H1 (cell line): ENCODE measurements around the gene OBSL1. TPM values are rescaled to one million over a fixed set of nuclear protein-coding genes. Genes with fewer than 3 reads are reported as not detected.

Experiments used
- CTCF ChIA-PET: fragments of 300-600 bp; sonication (Branson Sonifier 250); formaldehyde crosslinking; loops from one replicate; lab custom pipeline; 2021; ENCODE audit not compliant: partially characterized antibody; lab: Charles Lee
- POLR2A ChIA-PET: fragments of 300-600 bp; sonication (Branson Sonifier 250); formaldehyde crosslinking; loops from one replicate; lab custom pipeline; 2021; ENCODE audit warnings: inconsistent platforms; ENCODE audit not compliant: partially characterized antibody; lab: Charles Lee
- DNase-seq, 2 experiments: peaks; one replicate each; pipeline versions ENCODE4 v3.0.0 to v3.0.0-alpha.2; 2010 to 2022; ENCODE audit warnings: low spot score in 2 of 2, low read depth in 1 of 2, mixed read lengths in 1 of 2
- FAIRE-seq: peaks from 2 replicates; lab custom pipeline; 2011; peaks lifted over from hg19 to GRCh38; lab: Jason Lieb, UNC
- H2AFZ ChIP-seq: 2 replicates; pipeline ENCODE4 v1.8.1; 2012; ENCODE audit warnings: low read length, inconsistent platforms
- H2AK5ac ChIP-seq: 2 replicates; pipeline ENCODE4 v1.6.1; 2013; ENCODE audit warnings: low read depth, low read length
- H2BK120ac ChIP-seq: replicated peaks from 2 replicates; pipeline ENCODE3; 2013; ENCODE audit warnings: low read depth, low read length, inconsistent platforms
- H2BK12ac ChIP-seq: 2 replicates; pipeline ENCODE4 v1.6.1; 2013; ENCODE audit warnings: low read depth, low read length
- H2BK15ac ChIP-seq: 2 replicates; pipeline ENCODE4 v1.6.1; 2013; ENCODE audit warnings: low read length
- H2BK20ac ChIP-seq: 2 replicates; pipeline ENCODE4 v1.6.1; 2013; ENCODE audit warnings: low read length
- H2BK5ac ChIP-seq: 2 replicates; pipeline ENCODE4 v1.6.1; 2013; ENCODE audit warnings: low read depth, low read length
- H3K14ac ChIP-seq: 2 replicates; pipeline ENCODE4 v1.6.1; 2013; ENCODE audit warnings: inconsistent platforms; ENCODE audit not compliant: insufficient read length
- H3K18ac ChIP-seq: 2 replicates; pipeline ENCODE4 v1.6.1; 2013; ENCODE audit warnings: low read length; ENCODE audit errors: extremely low read depth
- H3K23ac ChIP-seq: 2 replicates; pipeline ENCODE4 v1.6.1; 2013; ENCODE audit warnings: inconsistent platforms; ENCODE audit not compliant: insufficient read length
- H3K23me2 ChIP-seq: 2 replicates; pipeline ENCODE4 v1.6.1; 2013; ENCODE audit warnings: low read depth, low read length
- H3K27ac ChIP-seq: 2 replicates; pipeline ENCODE4 v1.6.1; 2011; ENCODE audit warnings: low read depth, low read length, inconsistent platforms
- H3K27me3 ChIP-seq, 4 experiments: replicated peaks in 1 of 4; 1 replicate in 1 of 4; 2 replicates in 3 of 4; pipeline versions ENCODE4 v1.6.1 to v1.8.1; 2011 to 2013; ENCODE audit warnings: low read length in 3 of 4, mild to moderate bottlenecking in 3 of 4, inconsistent platforms in 2 of 4, mixed read lengths in 2 of 4, moderate library complexity in 1 of 4; ENCODE audit not compliant: control insufficient read depth in 3 of 4, insufficient read depth in 3 of 4; ENCODE audit errors: extremely low read depth in 1 of 4
- H3K36me3 ChIP-seq, 4 experiments: 2 replicates each; pipeline versions ENCODE4 v1.6.1 to v1.8.1; 2011 to 2013; ENCODE audit warnings: mild to moderate bottlenecking in 4 of 4, low read length in 3 of 4, moderate library complexity in 2 of 4, control low read depth in 1 of 4, inconsistent platforms in 1 of 4; ENCODE audit not compliant: insufficient read depth in 4 of 4, control insufficient read depth in 2 of 4
- H3K4ac ChIP-seq: replicated peaks from 2 replicates; pipeline ENCODE3; 2013; ENCODE audit warnings: low read length, low read depth, mixed read lengths, inconsistent platforms; ENCODE audit not compliant: insufficient read length
- H3K4me1 ChIP-seq, 4 experiments: replicated peaks in 1 of 4; 1 replicate in 1 of 4; 2 replicates in 3 of 4; pipeline versions ENCODE4 v1.6.1 to v1.8.1; 2011 to 2013; ENCODE audit warnings: low read length in 3 of 4, inconsistent platforms in 2 of 4, mixed read lengths in 1 of 4; ENCODE audit not compliant: insufficient read depth in 4 of 4, control insufficient read depth in 3 of 4
- H3K4me2 ChIP-seq, 2 experiments: 2 replicates each; pipeline versions ENCODE4 v1.6.1 to v1.8.1; 2011 to 2013; ENCODE audit warnings: low read depth in 2 of 2, low read length in 2 of 2, control low read depth in 1 of 2, inconsistent platforms in 1 of 2, mild to moderate bottlenecking in 1 of 2; ENCODE audit not compliant: insufficient read depth in 1 of 2
- H3K4me3 ChIP-seq, 4 experiments: fragments of 200-600, 300-600 bp in 1 of 4; sonication (generic), shearing (Covaris generic), sonication (Bioruptor Twin) in 1 of 4; 2 replicates each; pipeline versions ENCODE4 v1.5.1 to v1.8.1; 2011 to 2016; ENCODE audit warnings: low read length in 4 of 4, low read depth in 3 of 4, control low read depth in 2 of 4, inconsistent platforms in 2 of 4, mild to moderate bottlenecking in 2 of 4, mixed read lengths in 1 of 4, moderate library complexity in 1 of 4; ENCODE audit not compliant: insufficient read depth in 2 of 4; ENCODE audit errors: extremely low read depth in 1 of 4
- H3K56ac ChIP-seq: replicated peaks from 2 replicates; pipeline ENCODE3; 2013; ENCODE audit warnings: low read depth, mild to moderate bottlenecking, mixed read lengths, low read length, inconsistent platforms; ENCODE audit not compliant: insufficient read length
- H3K79me1 ChIP-seq: 2 replicates; pipeline ENCODE4 v1.6.1; 2013; ENCODE audit warnings: low read depth, low read length, control low read depth
- H3K79me2 ChIP-seq, 2 experiments: 2 replicates each; pipeline versions ENCODE4 v1.6.1 to v1.8.1; 2012 to 2013; ENCODE audit warnings: low read length in 2 of 2, mild to moderate bottlenecking in 2 of 2, inconsistent platforms in 1 of 2; ENCODE audit not compliant: insufficient read depth in 2 of 2, control insufficient read depth in 1 of 2
- H3K9ac ChIP-seq, 4 experiments: replicated peaks in 1 of 4; 1 replicate in 1 of 4; 2 replicates in 3 of 4; pipeline versions ENCODE4 v1.6.1 to v1.8.1; 2011 to 2013; ENCODE audit warnings: low read depth in 3 of 4, low read length in 3 of 4, control low read depth in 2 of 4, mild to moderate bottlenecking in 2 of 4, moderate library complexity in 2 of 4, inconsistent platforms in 1 of 4; ENCODE audit errors: extremely low read depth in 1 of 4
- H3K9me3 ChIP-seq, 2 experiments: 2 replicates each; pipeline versions ENCODE4 v1.6.1 to v1.8.1; 2012 to 2013; ENCODE audit warnings: mild to moderate bottlenecking in 2 of 2, moderate library complexity in 2 of 2, control low read depth in 1 of 2, inconsistent platforms in 1 of 2, low read depth in 1 of 2, low read length in 1 of 2, mixed read lengths in 1 of 2; ENCODE audit not compliant: insufficient read depth in 2 of 2
- H4K20me1 ChIP-seq, 2 experiments: replicated peaks in 1 of 2; 2 replicates each; pipeline versions ENCODE3 to v1.8.1; 2011 to 2013; ENCODE audit warnings: inconsistent platforms in 2 of 2, low read length in 2 of 2, mild to moderate bottlenecking in 1 of 2; ENCODE audit not compliant: insufficient read depth in 2 of 2, control insufficient read depth in 1 of 2
- H4K5ac ChIP-seq: 2 replicates; pipeline ENCODE4 v1.6.1; 2013; ENCODE audit warnings: low read length, low read depth, mixed read lengths, inconsistent platforms; ENCODE audit not compliant: insufficient read length
- H4K8ac ChIP-seq: 2 replicates; pipeline ENCODE4 v1.8.0; 2013; ENCODE audit warnings: mild to moderate bottlenecking, moderate library complexity, low read length, inconsistent platforms; ENCODE audit not compliant: insufficient read depth; ENCODE audit errors: extremely low read depth
- H4K91ac ChIP-seq: replicated peaks from 2 replicates; pipeline ENCODE3; 2013; ENCODE audit warnings: low read length, mixed read lengths, inconsistent platforms; ENCODE audit not compliant: insufficient read length
- CHD1 ChIP-seq: IDR thresholded peaks from 2 replicates; pipeline ENCODE4 v1.6.1; 2012; ENCODE audit warnings: low read depth, low read length, improper control_type of control experiment
- CREB1 ChIP-seq: IDR thresholded peaks from 2 replicates; pipeline ENCODE4 v1.6.1; 2012; ENCODE audit warnings: inconsistent platforms
- CTBP2 ChIP-seq: IDR thresholded peaks from 2 replicates; pipeline ENCODE4 v1.7.0; 2011; ENCODE audit warnings: borderline replicate concordance, mild to moderate bottlenecking, moderate library complexity, mixed read lengths, low read length; ENCODE audit not compliant: insufficient read depth, insufficient read length
- EP300 ChIP-seq, 2 experiments: IDR thresholded peaks; 1 replicate in 1 of 2; 2 replicates in 1 of 2; pipeline ENCODE4 v1.6.1; 2011 to 2012; ENCODE audit warnings: low read depth in 2 of 2, low read length in 2 of 2, mild to moderate bottlenecking in 2 of 2, borderline replicate concordance in 1 of 2, inconsistent platforms in 1 of 2, moderate library complexity in 1 of 2
- EZH2 ChIP-seq: fragments of 200-600 bp; sonication (generic); IDR thresholded peaks from 2 replicates; pipeline ENCODE4 v1.7.1; 2012; ENCODE audit warnings: low read depth, mild to moderate bottlenecking, moderate library complexity, low read length, inconsistent platforms; ENCODE audit not compliant: severe bottlenecking
- PHF8 ChIP-seq: fragments of 200-600 bp; sonication (generic); conservative IDR thresholded peaks from 2 replicates; pipeline ENCODE4 v1.7.1; 2012; ENCODE audit warnings: low read depth, mild to moderate bottlenecking, inconsistent platforms, low read length, moderate library complexity
- POU5F1 ChIP-seq: IDR thresholded peaks from 2 replicates; pipeline ENCODE4 v1.6.1; 2011; ENCODE audit warnings: low read depth, mild to moderate bottlenecking, low read length, moderate library complexity
- RAD21 ChIP-seq, 2 experiments: IDR thresholded peaks in 1 of 2; conservative IDR thresholded peaks in 1 of 2; 2 replicates each; pipeline ENCODE4 v1.6.1; 2011; ENCODE audit warnings: low read depth in 2 of 2, low read length in 2 of 2, improper control_type of control experiment in 1 of 2, inconsistent platforms in 1 of 2, mild to moderate bottlenecking in 1 of 2, moderate library complexity in 1 of 2
- RNF2 ChIP-seq: fragments of 200-900, 300-1000 bp; sonication (generic); IDR thresholded peaks from 2 replicates; pipeline ENCODE4 v1.7.1; 2016; ENCODE audit warnings: borderline replicate concordance, low read depth, mild to moderate bottlenecking, antibody characterized with exemption, low read length; ENCODE audit not compliant: poor library complexity, severe bottlenecking; ENCODE audit errors: missing control alignments
- SP1 ChIP-seq: IDR thresholded peaks from 2 replicates; pipeline ENCODE4 v1.6.1; 2011; ENCODE audit warnings: low read depth, low read length
- WGBS, 2 experiments: shearing (Covaris generic) in 1 of 2; methylation state at CpG; one replicate each; pipeline versions ENCODE4 v1.1.6 to v1.1.7; 2013 to 2015; ENCODE audit warnings: low lambda C conversion rate in 2 of 2, mixed read lengths in 2 of 2, inconsistent platforms in 1 of 2, low coverage in 1 of 2, missing lambda C conversion rate in 1 of 2; ENCODE audit not compliant: insufficient replicate concordance in 2 of 2, insufficient coverage in 1 of 2, insufficient read length in 1 of 2; ENCODE audit errors: extremely low coverage in 1 of 2, missing lambda C conversion rate in 1 of 2; 5-methylcytosine and 5-hydroxymethylcytosine counted together
- polyA plus RNA-seq, 7 experiments: library from polyadenylated mRNA; depleted of rRNA in 3 of 7; stranded (reverse) in 5 of 7; unstranded in 2 of 7; fragments of >200 nt in 5 of 7; fragments of 200-250 nt in 2 of 7; gene quantifications; 1 replicate in 5 of 7; 2 replicates in 1 of 7; 4 replicates in 1 of 7; pipeline versions ENCODE4 v1.2.1 to v1.2.3, GENCODE V29; 2011 to 2013; ENCODE audit warnings: missing spikeins in 2 of 7, mixed read lengths in 2 of 7
- total RNA-seq: library from RNA; stranded (reverse); fragmentation: NEBNext Ultra II Directional; extraction: Animal tissue kit (Norgen Biotek cat#: 25700); gene quantifications from 2 replicates; pipeline ENCODE4 v1.2.1, GENCODE V29; 2021
- TF ChIP-seq, protein P1 (sequence below): IDR thresholded peaks from 2 replicates; pipeline ENCODE4 v1.6.1; 2011; ENCODE audit warnings: low read length, improper control_type of control experiment

The OBSL1 gene
- total and polyA plus RNA-seq, 2 of the 8 experiments (the other 6 are each of a cell fraction or from before 2014, with no cell fraction given) = 116 to 127 TPM

DNA sequence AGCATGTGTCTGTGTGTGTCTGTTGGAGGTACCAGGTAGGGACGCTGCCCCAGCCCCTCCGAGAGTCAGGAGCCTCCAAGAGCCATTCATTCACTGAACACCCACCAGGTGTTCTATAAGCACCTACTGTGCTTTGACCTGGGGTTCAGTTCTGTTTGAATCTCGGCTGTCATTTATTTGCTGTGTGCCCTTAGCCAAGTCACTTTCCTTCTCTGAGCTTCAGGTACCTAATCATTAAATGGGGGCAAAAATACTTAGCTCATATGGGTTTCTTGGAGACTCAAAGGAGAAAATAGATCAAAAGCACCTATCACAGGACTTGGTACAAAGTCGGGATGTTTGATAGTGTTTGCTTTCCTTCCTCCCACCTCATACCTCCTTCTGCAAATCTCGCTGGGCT is 43.9 kb downstream of the OBSL1 start:
- Histone ChIP-seq H2BK12ac (peak overlapping the region; percentile 33; the same call in 1 of the 2 replicates), H3K23me2 (peaks cover 2% of the 10 kb centered on the region; the same call in 1 of the 2 replicates), H2BK5ac (no peak overlapping the region), H2AK5ac (no peak overlapping the region), H2AFZ (no peak overlapping the region), H3K4me1 (peaks cover 0 to 19% (median 10%) of the 10 kb centered on the region in 4 experiments; a peak in 5 of 7 replicates), H3K18ac (no peak overlapping the region), H4K20me1 (no peaks in the 10 kb centered on the region), H3K23ac (no peak overlapping the region), H3K9me3 (no peaks in the 10 kb centered on the region), H3K4me3 (no peak overlapping the region), H3K4me2 (no peak overlapping the region), H3K27ac (no peak overlapping the region), H3K4ac (no peak overlapping the region), H2BK15ac (peak overlapping the region; percentile 95; the same call in 1 of the 2 replicates), H4K5ac (no peak overlapping the region), H3K79me2 (no peaks in the 10 kb centered on the region), H3K14ac (no peak overlapping the region), H4K91ac (no peak overlapping the region), H3K9ac (no peak overlapping the region), H3K36me3 (no peaks in the 10 kb centered on the region), H3K56ac (no peak overlapping the region), H3K79me1 (no peaks in the 10 kb centered on the region), H2BK20ac (no peak overlapping the region), H4K8ac (no peak overlapping the region), H3K27me3 (peaks cover 0 to 24% (median 12%) of the 10 kb centered on the region in 4 experiments; a peak in 6 of 7 replicates), H2BK120ac (no peak overlapping the region)
- 87% methylated on average over 5 of the region's 5 CpGs; no CpG with 5 or more reads in 1 of the 2 experiments for WGBS, 2 experiments
- POLR2A ChIA-PET = interaction anchor here (0.6 to 3.8 kb wide), 13 partner anchors 10 to 310 kb away, joined by 3 to 14 read pairs (median 3); a partner anchor contains a TSS
- no peak for FAIRE-seq
- CTCF ChIA-PET = interaction anchor here (0.8 to 113.1 kb wide), 15 partner anchors 6 to 469 kb away, joined by 3 to 7248 read pairs (median 5); partner anchors contain the start of genes ASIC4, CHPF, DES and GMPPA
- no peak for DNase-seq
- TF ChIP-seq CREB1 (no peak), PHF8 (no peak), EP300 (IDR thresholded peaks at IDR 0.05; ENCODE audit: borderline replicate concordance in 1 of 2, low read depth in 2 of 2, low read length in 2 of 2) (no peak), POU5F1 (no peak), SP1 (no peak), RNF2 (no peak), CTBP2 (no peak), RAD21 (IDR thresholded peaks at IDR 0.05 in 1 of 2, conservative IDR thresholded peaks at IDR 0.05 in 1 of 2; ENCODE audit: low read depth in 2 of 2, low read length in 2 of 2) (no peak), CHD1 (no peak), EZH2 (no peak)
- TF ChIP-seq, protein P1, sequence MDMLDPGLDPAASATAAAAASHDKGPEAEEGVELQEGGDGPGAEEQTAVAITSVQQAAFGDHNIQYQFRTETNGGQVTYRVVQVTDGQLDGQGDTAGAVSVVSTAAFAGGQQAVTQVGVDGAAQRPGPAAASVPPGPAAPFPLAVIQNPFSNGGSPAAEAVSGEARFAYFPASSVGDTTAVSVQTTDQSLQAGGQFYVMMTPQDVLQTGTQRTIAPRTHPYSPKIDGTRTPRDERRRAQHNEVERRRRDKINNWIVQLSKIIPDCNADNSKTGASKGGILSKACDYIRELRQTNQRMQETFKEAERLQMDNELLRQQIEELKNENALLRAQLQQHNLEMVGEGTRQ = no peak
